K562 (cell line): ENCODE data around the gene LENEP. TPM values are rescaled to one million over a fixed set of nuclear protein-coding genes. Genes with fewer than 3 reads are reported as not detected.

Source experiments
- CREM ChIP-seq: IDR thresholded peaks from 2 replicates; pipeline ENCODE4 v1.6.1; 2014; ENCODE audit warnings: antibody characterized with exemption, low read depth
- EP400 ChIP-seq: fragments of 450-650 bp; IDR thresholded peaks from 2 replicates; pipeline ENCODE4 v1.6.1; 2017; ENCODE audit warnings: antibody characterized with exemption, mild to moderate bottlenecking, moderate library complexity
- EWSR1 ChIP-seq: fragments of 450-650 bp; IDR thresholded peaks from 2 replicates; pipeline ENCODE4 v1.6.1; 2018; ENCODE audit warnings: borderline replicate concordance, mild to moderate bottlenecking, low read depth, moderate library complexity; ENCODE audit not compliant: partially characterized antibody
- HOMEZ ChIP-seq: fragments of 250-450 bp; sonication (Bioruptor Pico); IDR thresholded peaks from 2 replicates; pipeline ENCODE4 v1.4.0; 2020; ENCODE audit warnings: mild to moderate bottlenecking, moderate library complexity
- SIN3B ChIP-seq: fragments of 450-650 bp; IDR thresholded peaks from 2 replicates; pipeline ENCODE4 v1.6.1; 2017; ENCODE audit warnings: low read depth, mild to moderate bottlenecking, moderate library complexity
- SMC3 ChIP-seq: conservative IDR thresholded peaks from 2 replicates; pipeline ENCODE4 v1.6.1; 2011; ENCODE audit warnings: low read depth, low read length, improper control_type of control experiment; ENCODE audit not compliant: insufficient read depth
- ZBTB5 ChIP-seq: fragments of 450-650 bp; IDR thresholded peaks from 2 replicates; pipeline ENCODE4 v1.6.1; 2017; ENCODE audit warnings: antibody characterized with exemption
- ZNF232 ChIP-seq: sonication (generic); formaldehyde crosslinking; IDR thresholded peaks from 2 replicates; pipeline ENCODE4 v1.8.0; 2022; ENCODE audit warnings: mild to moderate bottlenecking, missing genetic modification reagents
- polyA plus RNA-seq, 8 experiments: library from polyadenylated mRNA; depleted of rRNA in 4 of 8; stranded (reverse) in 5 of 8; unstranded in 3 of 8; fragments of >200 nt; fragmentation: Nextera tagmentation in 2 of 8; fragmentation: Illumina TruSeq in 1 of 8; extraction: Ambion mirVana in 2 of 8; extraction: Trizol in 1 of 8; gene quantifications; 2 replicates each; pipeline versions ENCODE4 v1.2.1 to v1.2.3, GENCODE V29; 2011 to 2014; ENCODE audit warnings: inconsistent platforms in 1 of 8, missing spikeins in 1 of 8
- total RNA-seq, 7 experiments: library from RNA; depleted of rRNA in 6 of 7; stranded (reverse); fragments of >200 nt in 6 of 7; fragmentation: Illumina TruSeq in 2 of 7; extraction: Trizol in 2 of 7; gene quantifications; 2 replicates each; pipeline versions ENCODE4 v1.2.1 to v1.2.3, GENCODE V29; 2011 to 2021; ENCODE audit warnings: low replicate concordance in 1 of 7
- TF ChIP-seq, protein P1 (sequence below): fragments of 450-650 bp; IDR thresholded peaks from 2 replicates; pipeline ENCODE4 v1.6.1; 2016; ENCODE audit warnings: mild to moderate bottlenecking, moderate library complexity

Gene LENEP
- total and polyA plus RNA-seq, 9 of the 15 experiments (the other 6 are each of a cell fraction or from before 2014, with no cell fraction given): 0.23 to 0.87 (median 0.67) TPM; not detected in 5

GRCh38 chr1:155003766-155004351, 10.5 kb downstream of the LENEP start (continued):
- TF ChIP-seq, protein P1, sequence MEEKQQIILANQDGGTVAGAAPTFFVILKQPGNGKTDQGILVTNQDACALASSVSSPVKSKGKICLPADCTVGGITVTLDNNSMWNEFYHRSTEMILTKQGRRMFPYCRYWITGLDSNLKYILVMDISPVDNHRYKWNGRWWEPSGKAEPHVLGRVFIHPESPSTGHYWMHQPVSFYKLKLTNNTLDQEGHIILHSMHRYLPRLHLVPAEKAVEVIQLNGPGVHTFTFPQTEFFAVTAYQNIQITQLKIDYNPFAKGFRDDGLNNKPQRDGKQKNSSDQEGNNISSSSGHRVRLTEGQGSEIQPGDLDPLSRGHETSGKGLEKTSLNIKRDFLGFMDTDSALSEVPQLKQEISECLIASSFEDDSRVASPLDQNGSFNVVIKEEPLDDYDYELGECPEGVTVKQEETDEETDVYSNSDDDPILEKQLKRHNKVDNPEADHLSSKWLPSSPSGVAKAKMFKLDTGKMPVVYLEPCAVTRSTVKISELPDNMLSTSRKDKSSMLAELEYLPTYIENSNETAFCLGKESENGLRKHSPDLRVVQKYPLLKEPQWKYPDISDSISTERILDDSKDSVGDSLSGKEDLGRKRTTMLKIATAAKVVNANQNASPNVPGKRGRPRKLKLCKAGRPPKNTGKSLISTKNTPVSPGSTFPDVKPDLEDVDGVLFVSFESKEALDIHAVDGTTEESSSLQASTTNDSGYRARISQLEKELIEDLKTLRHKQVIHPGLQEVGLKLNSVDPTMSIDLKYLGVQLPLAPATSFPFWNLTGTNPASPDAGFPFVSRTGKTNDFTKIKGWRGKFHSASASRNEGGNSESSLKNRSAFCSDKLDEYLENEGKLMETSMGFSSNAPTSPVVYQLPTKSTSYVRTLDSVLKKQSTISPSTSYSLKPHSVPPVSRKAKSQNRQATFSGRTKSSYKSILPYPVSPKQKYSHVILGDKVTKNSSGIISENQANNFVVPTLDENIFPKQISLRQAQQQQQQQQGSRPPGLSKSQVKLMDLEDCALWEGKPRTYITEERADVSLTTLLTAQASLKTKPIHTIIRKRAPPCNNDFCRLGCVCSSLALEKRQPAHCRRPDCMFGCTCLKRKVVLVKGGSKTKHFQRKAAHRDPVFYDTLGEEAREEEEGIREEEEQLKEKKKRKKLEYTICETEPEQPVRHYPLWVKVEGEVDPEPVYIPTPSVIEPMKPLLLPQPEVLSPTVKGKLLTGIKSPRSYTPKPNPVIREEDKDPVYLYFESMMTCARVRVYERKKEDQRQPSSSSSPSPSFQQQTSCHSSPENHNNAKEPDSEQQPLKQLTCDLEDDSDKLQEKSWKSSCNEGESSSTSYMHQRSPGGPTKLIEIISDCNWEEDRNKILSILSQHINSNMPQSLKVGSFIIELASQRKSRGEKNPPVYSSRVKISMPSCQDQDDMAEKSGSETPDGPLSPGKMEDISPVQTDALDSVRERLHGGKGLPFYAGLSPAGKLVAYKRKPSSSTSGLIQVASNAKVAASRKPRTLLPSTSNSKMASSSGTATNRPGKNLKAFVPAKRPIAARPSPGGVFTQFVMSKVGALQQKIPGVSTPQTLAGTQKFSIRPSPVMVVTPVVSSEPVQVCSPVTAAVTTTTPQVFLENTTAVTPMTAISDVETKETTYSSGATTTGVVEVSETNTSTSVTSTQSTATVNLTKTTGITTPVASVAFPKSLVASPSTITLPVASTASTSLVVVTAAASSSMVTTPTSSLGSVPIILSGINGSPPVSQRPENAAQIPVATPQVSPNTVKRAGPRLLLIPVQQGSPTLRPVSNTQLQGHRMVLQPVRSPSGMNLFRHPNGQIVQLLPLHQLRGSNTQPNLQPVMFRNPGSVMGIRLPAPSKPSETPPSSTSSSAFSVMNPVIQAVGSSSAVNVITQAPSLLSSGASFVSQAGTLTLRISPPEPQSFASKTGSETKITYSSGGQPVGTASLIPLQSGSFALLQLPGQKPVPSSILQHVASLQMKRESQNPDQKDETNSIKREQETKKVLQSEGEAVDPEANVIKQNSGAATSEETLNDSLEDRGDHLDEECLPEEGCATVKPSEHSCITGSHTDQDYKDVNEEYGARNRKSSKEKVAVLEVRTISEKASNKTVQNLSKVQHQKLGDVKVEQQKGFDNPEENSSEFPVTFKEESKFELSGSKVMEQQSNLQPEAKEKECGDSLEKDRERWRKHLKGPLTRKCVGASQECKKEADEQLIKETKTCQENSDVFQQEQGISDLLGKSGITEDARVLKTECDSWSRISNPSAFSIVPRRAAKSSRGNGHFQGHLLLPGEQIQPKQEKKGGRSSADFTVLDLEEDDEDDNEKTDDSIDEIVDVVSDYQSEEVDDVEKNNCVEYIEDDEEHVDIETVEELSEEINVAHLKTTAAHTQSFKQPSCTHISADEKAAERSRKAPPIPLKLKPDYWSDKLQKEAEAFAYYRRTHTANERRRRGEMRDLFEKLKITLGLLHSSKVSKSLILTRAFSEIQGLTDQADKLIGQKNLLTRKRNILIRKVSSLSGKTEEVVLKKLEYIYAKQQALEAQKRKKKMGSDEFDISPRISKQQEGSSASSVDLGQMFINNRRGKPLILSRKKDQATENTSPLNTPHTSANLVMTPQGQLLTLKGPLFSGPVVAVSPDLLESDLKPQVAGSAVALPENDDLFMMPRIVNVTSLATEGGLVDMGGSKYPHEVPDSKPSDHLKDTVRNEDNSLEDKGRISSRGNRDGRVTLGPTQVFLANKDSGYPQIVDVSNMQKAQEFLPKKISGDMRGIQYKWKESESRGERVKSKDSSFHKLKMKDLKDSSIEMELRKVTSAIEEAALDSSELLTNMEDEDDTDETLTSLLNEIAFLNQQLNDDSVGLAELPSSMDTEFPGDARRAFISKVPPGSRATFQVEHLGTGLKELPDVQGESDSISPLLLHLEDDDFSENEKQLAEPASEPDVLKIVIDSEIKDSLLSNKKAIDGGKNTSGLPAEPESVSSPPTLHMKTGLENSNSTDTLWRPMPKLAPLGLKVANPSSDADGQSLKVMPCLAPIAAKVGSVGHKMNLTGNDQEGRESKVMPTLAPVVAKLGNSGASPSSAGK: no peak
- TF ChIP-seq ZNF232 (CRISPR knock-in tag) (no peak), CREM (peak; percentile 26; the same call in 1 of the 2 replicates), SMC3 (no peak), SIN3B (no peak), EWSR1 (no peak), HOMEZ (no peak), EP400 (peak; percentile 58), ZBTB5 (no peak)
